ENCODE data around the gene FMN2.

GRCh38 chr1:240295811-240296210, 204.1 kb downstream of the FMN2 start:
- TF ChIP-seq ARNTL (CRISPR knock-in tag; IDR thresholded peaks at IDR 0.05; ENCODE audit: borderline replicate concordance, low read depth) (no peak), TCF4 (CRISPR knock-in tag; IDR thresholded peaks at IDR 0.05; ENCODE audit: borderline replicate concordance) (no peak), CSDC2 (CRISPR knock-in tag; IDR thresholded peaks at IDR 0.05) (no peak), RARB (CRISPR knock-in tag; IDR thresholded peaks at IDR 0.05) (no peak), ZC3H10 (CRISPR knock-in tag; IDR thresholded peaks at IDR 0.05) (no peak), ZNF8 (CRISPR knock-in tag; IDR thresholded peaks at IDR 0.05) (no peak), POU6F1 (CRISPR knock-in tag; IDR thresholded peaks at IDR 0.05; ENCODE audit: borderline replicate concordance, low read depth) (no peak), CREB5 (CRISPR knock-in tag; IDR thresholded peaks at IDR 0.05; ENCODE audit: low read depth) (no peak), ISL1 (CRISPR knock-in tag; IDR thresholded peaks at IDR 0.05) (no peak)
